SH-SY5Y (cell line): ENCODE measurements around the gene ZNF559.

Experiments
- GATA2 ChIP-seq: IDR thresholded peaks from 2 replicates; pipeline ENCODE4 v1.6.1; 2011; ENCODE audit warnings: mild to moderate bottlenecking, low read depth, low read length
- GATA3 ChIP-seq: IDR thresholded peaks from 2 replicates; pipeline ENCODE4 v1.6.1; 2011; ENCODE audit warnings: low read depth, mild to moderate bottlenecking, low read length, moderate library complexity

- TF ChIP-seq GATA3: no peak
- no peak for TF ChIP-seq GATA2
Observed at GRCh38 chr19:9353011-9353410, 29.0 kb downstream of the ZNF559 start.
